K562 (cell line): ENCODE measurements around the gene AGPAT1. TPM values are rescaled to one million over a fixed set of nuclear protein-coding genes. Genes with fewer than 3 reads are reported as not detected.

Experiments used
- BCOR ChIP-seq: fragments of 450-650 bp; IDR thresholded peaks from 2 replicates; pipeline ENCODE4 v1.6.1; 2016
- CBX3 ChIP-seq, 2 experiments: IDR thresholded peaks; 1 replicate in 1 of 2; 2 replicates in 1 of 2; pipeline ENCODE4 v1.6.1; 2012; ENCODE audit warnings: inconsistent platforms in 2 of 2, low read length in 2 of 2, borderline replicate concordance in 1 of 2, control low read depth in 1 of 2
- CEBPG ChIP-seq, 3 experiments: fragments of 200-800 bp in 1 of 3; sonication (Bioruptor generic) in 1 of 3; sonication (generic) in 1 of 3; formaldehyde crosslinking in 1 of 3; IDR thresholded peaks in 2 of 3; conservative IDR thresholded peaks in 1 of 3; 2 replicates each; pipeline versions ENCODE4 v1.6.1 to v1.8.0; 2016 to 2022; ENCODE audit warnings: missing compliant biosample characterization in 2 of 3, missing genetic modification characterization in 2 of 3, mild to moderate bottlenecking in 1 of 3, missing genetic modification reagents in 1 of 3
- CLOCK ChIP-seq: fragments of 250-450 bp; sonication (Bioruptor Pico); IDR thresholded peaks from 2 replicates; pipeline ENCODE4 v1.4.0; 2020; ENCODE audit warnings: mild to moderate bottlenecking, moderate library complexity, borderline replicate concordance
- HDGF ChIP-seq: fragments of 450-650 bp; IDR thresholded peaks from 2 replicates; pipeline ENCODE4 v1.6.1; 2016
- ILK ChIP-seq: fragments of 450-650 bp; IDR thresholded peaks from 2 replicates; pipeline ENCODE4 v1.6.1; 2016; ENCODE audit warnings: missing genetic modification characterization, low read depth, mild to moderate bottlenecking, missing compliant biosample characterization, moderate library complexity, borderline replicate concordance
- KDM1A ChIP-seq, 2 experiments: fragments of 450-650 bp; IDR thresholded peaks; 2 replicates each; pipeline ENCODE4 v1.6.1; 2016; ENCODE audit warnings: mild to moderate bottlenecking in 2 of 2
- LARP7 ChIP-seq: fragments of 450-650 bp; IDR thresholded peaks from 2 replicates; pipeline ENCODE4 v1.6.1; 2016
- NFE2L1 ChIP-seq: fragments of 450-650 bp; IDR thresholded peaks from 2 replicates; pipeline ENCODE4 v1.6.1; 2016; ENCODE audit warnings: missing genetic modification characterization, low read depth, mild to moderate bottlenecking, missing compliant biosample characterization, moderate library complexity, borderline replicate concordance
- NFIC ChIP-seq: fragments of 450-650 bp; IDR thresholded peaks from 2 replicates; pipeline ENCODE4 v1.6.1; 2017; ENCODE audit warnings: mild to moderate bottlenecking, inconsistent platforms
- NR1H2 ChIP-seq: sonication (generic); formaldehyde crosslinking; IDR thresholded peaks from 2 replicates; pipeline ENCODE4 v1.4.0; 2020; ENCODE audit warnings: mild to moderate bottlenecking, missing genetic modification reagents
- PCBP1 ChIP-seq: fragments of 200-400 bp; formaldehyde crosslinking; IDR thresholded peaks from 2 replicates; pipeline ENCODE4 v1.6.1; 2018; ENCODE audit warnings: mild to moderate bottlenecking, low read depth, low read length; ENCODE audit not compliant: poor library complexity, severe bottlenecking
- POLR2A ChIP-seq: fragments of 450-650 bp; conservative IDR thresholded peaks from 2 replicates; pipeline ENCODE4 v1.6.1; 2016
- RBFOX2 ChIP-seq: fragments of 200-400 bp; formaldehyde crosslinking; IDR thresholded peaks from 2 replicates; pipeline ENCODE4 v1.6.1; 2017; ENCODE audit warnings: low read depth, mild to moderate bottlenecking, low read length, moderate library complexity
- SIRT6 ChIP-seq: IDR thresholded peaks from one replicate; pipeline ENCODE4 v1.6.1; 2012; ENCODE audit warnings: low read depth, mild to moderate bottlenecking, control low read depth, inconsistent platforms, low read length, moderate library complexity
- TAF1 ChIP-seq: IDR thresholded peaks from 2 replicates; pipeline ENCODE4 v1.6.1; 2011; ENCODE audit warnings: mild to moderate bottlenecking, low read length, moderate library complexity; ENCODE audit not compliant: insufficient read depth, control insufficient read depth, severe bottlenecking; ENCODE audit errors: extremely low read depth
- TSC22D4 ChIP-seq: fragments of 450-650 bp; IDR thresholded peaks from 2 replicates; pipeline ENCODE4 v1.6.1; 2016; ENCODE audit warnings: missing genetic modification characterization, missing biosample characterization, control low read depth
- ZFP36 ChIP-seq: fragments of 150-350 bp; IDR thresholded peaks from 2 replicates; pipeline ENCODE4 v1.6.1; 2018; ENCODE audit warnings: low read length, low read depth; ENCODE audit not compliant: partially characterized antibody
- ZNF124 ChIP-seq: sonication (generic); formaldehyde crosslinking; IDR thresholded peaks from 2 replicates; pipeline ENCODE4 v1.8.1; 2022; ENCODE audit warnings: missing genetic modification reagents
- ZNF134 ChIP-seq: fragments of 250-450 bp; sonication (Bioruptor Pico); conservative IDR thresholded peaks from 2 replicates; pipeline ENCODE4 v1.4.0; 2020
- ZNF165 ChIP-seq: fragments of 250-450 bp; sonication (Bioruptor Pico); IDR thresholded peaks from 2 replicates; pipeline ENCODE4 v1.4.0; 2020; ENCODE audit warnings: borderline replicate concordance
- ZNF316 ChIP-seq: fragments of 450-650 bp; IDR thresholded peaks from 2 replicates; pipeline ENCODE4 v1.6.1; 2016
- polyA plus RNA-seq, 8 experiments: library from polyadenylated mRNA; depleted of rRNA in 4 of 8; stranded (reverse) in 5 of 8; unstranded in 3 of 8; fragments of >200 nt; fragmentation: Nextera tagmentation in 2 of 8; fragmentation: Illumina TruSeq in 1 of 8; extraction: Ambion mirVana in 2 of 8; extraction: Trizol in 1 of 8; gene quantifications; 2 replicates each; pipeline versions ENCODE4 v1.2.1 to v1.2.3, GENCODE V29; 2011 to 2014; ENCODE audit warnings: inconsistent platforms in 1 of 8, missing spikeins in 1 of 8
- total RNA-seq, 7 experiments: library from RNA; depleted of rRNA in 6 of 7; stranded (reverse); fragments of >200 nt in 6 of 7; fragmentation: Illumina TruSeq in 2 of 7; extraction: Trizol in 2 of 7; gene quantifications; 2 replicates each; pipeline versions ENCODE4 v1.2.1 to v1.2.3, GENCODE V29; 2011 to 2021; ENCODE audit warnings: low replicate concordance in 1 of 7
- TF ChIP-seq, protein P1 (sequence below): fragments of 250-450 bp; sonication (Bioruptor Pico); IDR thresholded peaks from 2 replicates; pipeline ENCODE4 v1.4.0; 2020
- TF ChIP-seq, protein P2 (sequence below): fragments of 250-450 bp; sonication (Bioruptor Pico); IDR thresholded peaks from 2 replicates; pipeline ENCODE4 v1.8.0; 2021; ENCODE audit warnings: moderate library complexity, mild to moderate bottlenecking, inconsistent platforms

The AGPAT1 gene
- total and polyA plus RNA-seq, 9 of the 15 experiments (the other 6 are each of a cell fraction or from before 2014, with no cell fraction given) = 37.9 to 176 (median 69.4) TPM

- TF ChIP-seq NR1H2 (CRISPR knock-in tag) (no peak), HDGF (no peak), PCBP1 (no peak), ZFP36 (no peak), NFE2L1 (tag) (no peak), ZNF165 (CRISPR knock-in tag) (no peak), POLR2A (peak; percentile 80), RBFOX2 (0 out of 2 replicates have a peak, but pooled peaks have one; percentile 33), CLOCK (CRISPR knock-in tag) (no peak), TSC22D4 (tag) (no peak), SIRT6 (no peak), ZNF316 (no peak), CEBPG (CRISPR knock-in tag; IDR thresholded peaks at IDR 0.05) (no peak), CEBPG (tag; conservative IDR thresholded peaks at IDR 0.05 in 1 of 2, IDR thresholded peaks at IDR 0.05 in 1 of 2) (no peak), KDM1A (IDR thresholded peaks at IDR 0.05) (peak in 1 of 2 experiments; percentile 56; a peak in 1 of 4 replicates), ZNF134 (no peak), NFIC (peak; percentile 80), ILK (tag) (no peak), CBX3 (IDR thresholded peaks at IDR 0.05; ENCODE audit: borderline replicate concordance in 1 of 2, low read length in 2 of 2) (peak in 1 of 2 experiments; percentile 22; a peak in 1 of 3 replicates), ZNF124 (no peak), TAF1 (peak; percentile 33), LARP7 (no peak), BCOR (peak; percentile 11; the same call in 1 of the 2 replicates)
- TF ChIP-seq, protein P1, sequence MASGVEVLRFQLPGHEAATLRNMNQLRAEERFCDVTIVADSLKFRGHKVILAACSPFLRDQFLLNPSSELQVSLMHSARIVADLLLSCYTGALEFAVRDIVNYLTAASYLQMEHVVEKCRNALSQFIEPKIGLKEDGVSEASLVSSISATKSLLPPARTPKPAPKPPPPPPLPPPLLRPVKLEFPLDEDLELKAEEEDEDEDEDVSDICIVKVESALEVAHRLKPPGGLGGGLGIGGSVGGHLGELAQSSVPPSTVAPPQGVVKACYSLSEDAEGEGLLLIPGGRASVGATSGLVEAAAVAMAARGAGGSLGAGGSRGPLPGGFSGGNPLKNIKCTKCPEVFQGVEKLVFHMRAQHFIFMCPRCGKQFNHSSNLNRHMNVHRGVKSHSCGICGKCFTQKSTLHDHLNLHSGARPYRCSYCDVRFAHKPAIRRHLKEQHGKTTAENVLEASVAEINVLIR (CRISPR knock-in tag) = no peak
- TF ChIP-seq, protein P2, sequence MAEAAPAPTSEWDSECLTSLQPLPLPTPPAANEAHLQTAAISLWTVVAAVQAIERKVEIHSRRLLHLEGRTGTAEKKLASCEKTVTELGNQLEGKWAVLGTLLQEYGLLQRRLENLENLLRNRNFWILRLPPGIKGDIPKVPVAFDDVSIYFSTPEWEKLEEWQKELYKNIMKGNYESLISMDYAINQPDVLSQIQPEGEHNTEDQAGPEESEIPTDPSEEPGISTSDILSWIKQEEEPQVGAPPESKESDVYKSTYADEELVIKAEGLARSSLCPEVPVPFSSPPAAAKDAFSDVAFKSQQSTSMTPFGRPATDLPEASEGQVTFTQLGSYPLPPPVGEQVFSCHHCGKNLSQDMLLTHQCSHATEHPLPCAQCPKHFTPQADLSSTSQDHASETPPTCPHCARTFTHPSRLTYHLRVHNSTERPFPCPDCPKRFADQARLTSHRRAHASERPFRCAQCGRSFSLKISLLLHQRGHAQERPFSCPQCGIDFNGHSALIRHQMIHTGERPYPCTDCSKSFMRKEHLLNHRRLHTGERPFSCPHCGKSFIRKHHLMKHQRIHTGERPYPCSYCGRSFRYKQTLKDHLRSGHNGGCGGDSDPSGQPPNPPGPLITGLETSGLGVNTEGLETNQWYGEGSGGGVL (CRISPR knock-in tag) = no peak
Observed at GRCh38 chr6:32190054-32190851, 14.4 kb upstream of the AGPAT1 start, which contains the start of gene PBX2 (continued).
